Endometrium (tissue), 2 donors: Measurements from ENCODE around the gene HIPK2.

Experiments used
- FAIRE-seq: peaks from 2 replicates; lab custom pipeline; 2012; peaks lifted over from hg19 to GRCh38; lab: Jason Lieb, UNC
- donor health status: control.
- donor health status: control.

The HIPK2 gene

DNA sequence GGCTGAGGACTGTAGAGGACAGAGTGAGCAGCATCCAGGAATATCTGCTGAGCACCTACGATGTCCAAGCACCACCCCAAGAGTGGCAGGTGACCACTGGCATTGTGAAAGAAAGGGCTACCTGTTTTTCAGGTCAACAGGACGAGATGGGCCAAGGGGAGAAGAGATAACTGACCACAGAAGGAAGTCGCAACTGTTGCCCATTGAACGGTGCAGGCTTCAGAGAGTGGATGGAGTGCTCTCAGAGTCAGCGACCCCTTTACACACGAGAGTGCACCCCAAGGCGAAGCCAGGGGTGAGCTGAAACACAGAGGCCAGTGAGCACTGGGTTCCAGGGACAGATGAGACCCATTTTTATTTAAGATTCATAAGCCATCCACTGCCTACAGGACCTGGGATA is 42.3 kb downstream of the HIPK2 start:
- FAIRE-seq = no peak

DNA sequence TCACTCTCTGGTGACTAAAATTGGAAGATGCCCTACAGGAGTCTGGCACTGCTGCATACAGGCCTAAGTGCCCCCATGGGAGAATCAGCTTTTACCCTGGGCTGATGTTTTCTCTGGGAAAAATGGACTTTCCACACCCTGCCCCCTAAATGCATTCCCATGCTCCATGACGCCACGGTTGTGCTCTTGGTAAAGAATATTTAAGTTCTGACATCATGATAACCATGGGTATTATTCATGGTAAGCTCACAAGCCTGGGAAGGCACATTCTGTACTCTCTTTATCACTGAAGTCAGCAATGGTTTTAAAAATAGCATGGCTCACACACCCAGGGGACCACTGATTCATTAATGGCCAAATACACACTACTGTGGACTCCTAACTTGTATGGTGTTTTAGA is 43.4 kb downstream of the HIPK2 start:
- FAIRE-seq = no peak

DNA sequence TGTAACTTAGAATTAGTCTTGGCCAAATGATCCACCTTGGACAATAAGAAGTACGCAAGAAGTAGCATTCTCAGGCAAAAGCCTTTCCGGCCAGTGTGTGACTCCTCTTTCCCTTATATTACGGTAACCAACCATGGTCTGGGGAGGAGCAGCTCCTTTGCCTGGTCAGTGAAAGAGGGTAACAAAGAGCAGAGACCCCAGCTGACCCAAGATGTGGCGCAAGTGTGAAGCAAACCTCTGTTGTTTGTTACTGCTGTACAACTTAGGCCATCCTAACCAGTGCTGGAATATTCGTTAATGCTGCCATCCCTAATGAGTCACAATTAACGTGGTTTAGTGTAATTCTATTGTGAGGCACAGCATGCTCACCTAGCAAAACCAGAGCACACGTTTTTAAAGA is 44.0 kb downstream of the HIPK2 start:
- FAIRE-seq = no peak

DNA sequence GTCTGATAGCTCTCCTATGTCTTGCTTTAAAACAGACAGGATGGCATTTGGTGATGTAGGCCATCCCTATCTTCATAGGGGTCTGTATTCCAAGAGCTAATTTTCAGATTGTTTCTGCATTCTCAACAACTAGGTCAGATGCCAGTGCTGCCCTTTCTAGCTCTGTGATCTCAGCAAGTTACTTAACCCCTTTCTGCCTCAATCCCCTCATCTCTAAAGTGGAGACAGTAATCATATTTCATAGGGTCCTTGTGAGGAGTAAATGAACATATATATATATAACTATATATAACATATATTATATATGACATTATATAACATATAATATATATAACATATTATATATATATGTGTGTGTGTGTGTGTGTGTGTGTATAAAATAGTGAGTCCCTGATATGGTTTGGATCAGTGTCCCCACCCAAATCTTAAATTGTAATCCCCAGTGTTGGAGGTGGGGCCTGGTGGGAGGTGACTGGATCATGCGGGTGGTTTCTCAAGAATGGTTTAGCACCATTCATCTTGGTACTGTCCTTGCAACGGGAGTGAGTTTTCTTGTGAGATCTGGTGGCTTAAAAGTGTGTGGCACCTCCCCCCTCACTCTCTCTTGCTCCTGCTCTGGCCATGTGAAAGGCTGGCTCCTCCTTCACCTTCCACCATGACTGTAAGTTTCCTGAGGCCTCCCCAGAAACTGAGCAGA is 45.2 kb downstream of the HIPK2 start:
- no peak for FAIRE-seq

DNA sequence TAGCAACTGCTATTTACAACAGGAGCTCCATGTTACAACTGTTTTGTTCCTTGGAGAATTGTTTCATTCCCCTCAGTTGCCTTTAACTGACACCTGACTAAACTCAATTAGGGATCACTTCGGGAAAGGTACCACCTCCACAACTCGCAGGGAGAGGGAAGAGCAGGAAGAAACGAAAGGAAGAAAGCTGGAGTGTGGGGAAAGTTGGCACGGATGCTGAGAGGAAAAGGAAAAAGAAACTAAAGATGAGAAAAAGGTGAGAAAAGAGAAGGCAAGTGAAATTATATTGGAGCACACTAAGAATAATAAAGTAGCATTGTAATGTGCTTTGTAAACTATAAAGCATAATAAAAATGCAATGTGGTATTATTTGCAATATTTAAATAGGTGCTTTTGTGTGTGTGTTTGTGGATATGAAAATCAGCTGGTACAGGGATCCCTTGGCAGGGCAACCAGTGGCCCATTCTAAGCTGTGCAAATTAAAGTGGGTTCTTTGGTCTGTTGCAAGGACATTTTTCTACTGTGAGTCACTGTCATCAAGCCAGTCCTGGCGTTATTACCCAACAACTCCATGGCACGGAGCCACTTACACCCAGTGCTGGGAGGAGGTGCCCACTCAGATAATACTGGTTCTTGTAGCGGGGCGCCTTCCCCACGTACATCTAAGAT is 45.9 kb downstream of the HIPK2 start:
- FAIRE-seq = no peak

DNA sequence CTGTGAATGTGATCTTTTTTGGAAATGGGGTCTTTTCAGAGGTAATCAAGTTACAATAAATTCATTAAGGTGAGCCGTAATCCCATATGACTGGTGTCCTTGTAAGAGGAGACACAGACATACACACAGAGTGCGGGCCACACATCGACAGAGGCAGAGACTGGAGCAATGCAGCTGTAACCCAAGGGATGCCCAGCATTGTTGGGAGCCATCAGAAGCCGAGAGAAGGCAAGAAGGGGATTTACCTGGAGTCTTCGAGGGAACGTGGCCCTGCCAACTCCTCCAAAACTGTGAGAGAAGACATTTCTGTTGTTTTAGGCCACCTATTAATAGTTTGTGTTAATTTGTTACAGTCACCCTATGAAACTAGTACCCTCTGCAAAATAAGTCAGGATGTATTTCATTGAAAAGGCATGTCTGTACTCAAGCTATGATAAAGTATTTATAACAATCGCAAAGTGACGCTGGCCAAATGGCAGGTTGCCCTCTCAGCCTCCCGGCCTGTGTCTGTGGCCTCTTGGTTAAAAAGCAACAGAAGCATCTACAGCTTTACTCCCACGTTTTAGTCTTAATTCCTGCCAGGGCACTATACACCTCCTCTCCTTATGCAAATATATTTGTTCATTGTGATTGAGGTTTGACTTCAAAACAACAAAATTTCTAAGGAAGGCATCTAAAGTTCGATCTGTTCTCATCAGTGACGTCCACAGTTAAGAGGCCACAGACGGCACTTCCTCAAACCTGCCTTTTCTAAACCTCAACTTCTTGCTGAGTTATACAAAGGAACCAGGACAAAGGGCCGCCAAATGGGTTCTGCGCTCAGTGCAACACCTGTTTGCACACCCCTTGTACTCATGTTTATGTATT is 46.8 kb downstream of the HIPK2 start:
- FAIRE-seq = no peak

DNA sequence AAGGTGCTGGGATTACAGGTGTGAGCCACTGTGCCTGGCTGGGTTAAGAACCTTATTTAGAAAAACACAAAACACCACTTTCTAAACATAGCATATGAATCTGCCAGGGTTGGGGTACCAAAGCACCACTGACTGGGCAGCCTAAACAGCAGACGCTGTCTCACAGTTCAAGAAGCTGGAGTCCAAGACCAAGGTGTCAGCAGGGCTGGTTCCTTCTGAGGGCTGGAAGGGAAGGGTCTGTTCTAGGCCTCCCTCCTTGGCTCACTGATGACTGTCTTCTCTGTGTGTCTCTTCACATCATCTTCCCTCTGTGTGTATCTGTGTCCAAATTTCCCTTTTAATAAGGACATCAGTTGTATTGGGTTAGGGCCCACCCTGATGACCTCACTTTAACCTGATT is 49.6 kb downstream of the HIPK2 start:
- FAIRE-seq = no peak

DNA sequence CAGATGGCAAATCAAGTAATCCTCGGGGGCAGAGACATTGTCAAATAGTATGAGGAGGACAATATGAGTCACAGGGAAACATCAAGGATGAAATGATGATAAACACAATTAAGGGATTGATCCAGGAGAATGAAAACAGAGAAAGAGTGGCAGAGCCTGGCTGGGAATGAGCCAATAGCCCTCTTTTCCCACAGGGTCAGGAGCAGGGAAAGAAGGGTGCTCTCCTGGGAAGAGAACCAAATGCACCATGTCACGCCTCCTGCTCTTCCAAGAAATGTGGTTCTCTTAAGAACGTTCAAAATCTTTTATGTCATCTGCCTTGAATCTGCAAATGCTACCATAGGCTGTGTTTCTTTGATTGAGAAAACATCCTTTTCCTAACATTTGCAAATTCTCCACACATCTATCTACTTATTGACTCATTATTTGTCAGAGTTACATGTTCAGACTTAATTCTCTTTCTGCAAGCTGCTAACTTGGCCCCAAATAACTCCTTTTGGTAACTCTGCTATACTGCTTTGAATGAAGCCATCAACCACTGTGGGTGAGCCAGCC is 50.6 kb downstream of the HIPK2 start:
- no peak for FAIRE-seq

DNA sequence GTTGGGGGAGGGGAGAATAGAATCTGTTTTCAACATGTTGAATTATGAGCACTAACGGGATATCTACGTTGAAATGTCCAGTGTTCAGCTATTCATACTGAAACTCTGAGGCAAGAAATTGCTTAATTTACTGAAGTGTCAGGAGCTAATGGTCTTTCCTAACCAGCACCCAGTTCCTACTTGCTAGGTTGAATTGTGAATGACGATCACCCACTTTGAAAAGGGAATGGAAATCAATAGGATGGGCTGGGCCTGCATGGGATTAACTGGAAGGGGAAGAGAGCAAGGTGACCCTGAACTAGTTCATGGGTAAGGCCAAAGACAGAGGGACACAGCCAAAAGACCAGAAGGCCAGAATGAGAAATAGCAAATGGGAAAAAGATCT is 51.3 kb downstream of the HIPK2 start:
- FAIRE-seq = no peak

DNA sequence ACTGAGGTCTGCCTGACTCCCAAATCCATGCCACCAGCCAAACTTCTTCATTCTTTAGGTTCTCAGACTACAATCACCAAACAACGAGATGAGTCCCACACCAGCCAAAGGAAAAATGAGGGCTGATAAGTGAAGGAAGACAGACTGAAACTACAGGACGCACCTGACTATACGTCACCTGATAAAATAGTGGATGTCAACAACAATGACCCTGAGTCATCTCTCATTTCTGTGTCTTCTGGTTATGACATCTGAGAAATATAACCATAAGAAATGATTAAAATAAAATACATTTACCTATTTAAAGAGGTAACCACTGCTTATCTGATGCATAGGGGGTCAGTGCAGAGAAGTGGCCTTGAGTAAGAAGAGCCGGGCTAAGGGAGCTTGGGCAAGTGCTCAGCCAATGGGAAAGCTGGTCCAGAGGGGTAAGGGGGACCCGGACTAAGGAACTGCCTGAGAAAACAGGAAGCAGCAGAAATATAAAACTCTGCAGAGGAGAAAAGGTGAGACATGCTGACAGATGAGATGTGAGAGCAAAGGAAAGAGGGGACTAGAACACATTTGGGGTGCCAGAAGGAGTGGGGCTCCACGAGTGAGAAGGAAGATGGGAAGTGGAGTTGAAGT is 51.8 kb downstream of the HIPK2 start:
- FAIRE-seq = no peak

DNA sequence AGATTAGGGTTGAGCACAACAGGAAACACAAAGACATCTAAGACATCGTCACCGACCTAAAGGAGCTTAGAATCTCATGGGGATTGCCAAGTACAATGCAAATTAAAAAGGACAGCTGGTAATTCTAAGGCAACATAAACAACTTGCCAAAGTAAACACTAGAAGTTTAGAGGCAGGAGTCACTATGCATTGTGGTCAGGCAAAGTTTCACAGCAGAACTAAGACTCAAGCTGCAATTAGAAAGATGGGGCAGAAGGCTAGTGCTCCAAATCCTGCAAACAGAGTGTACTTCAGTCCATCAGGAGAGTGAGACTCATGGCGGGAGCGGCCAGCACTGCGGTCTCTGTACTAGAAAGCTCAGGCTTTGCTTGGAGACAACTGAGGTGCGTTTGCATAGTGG is 52.7 kb downstream of the HIPK2 start:
- no peak for FAIRE-seq

DNA sequence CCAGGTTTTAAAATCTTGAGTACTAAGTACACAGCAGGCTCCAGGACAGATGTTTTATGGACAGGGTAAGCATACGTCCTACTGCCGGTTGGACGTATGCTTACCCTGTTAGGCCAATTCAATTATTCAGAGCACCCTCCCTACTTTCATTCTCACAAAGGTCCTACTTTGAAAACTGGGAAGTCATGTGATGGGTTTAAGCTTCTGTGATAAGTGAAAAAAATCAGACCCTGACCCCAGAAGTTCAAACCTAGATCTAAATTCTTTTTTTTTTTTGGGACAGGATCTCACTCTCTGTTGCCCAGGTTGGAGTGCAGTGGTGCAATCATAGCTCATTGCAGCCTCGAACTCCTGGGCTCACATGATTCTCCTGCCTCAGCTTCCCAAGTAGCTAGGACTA is 55.2 kb downstream of the HIPK2 start:
- no peak for FAIRE-seq

DNA sequence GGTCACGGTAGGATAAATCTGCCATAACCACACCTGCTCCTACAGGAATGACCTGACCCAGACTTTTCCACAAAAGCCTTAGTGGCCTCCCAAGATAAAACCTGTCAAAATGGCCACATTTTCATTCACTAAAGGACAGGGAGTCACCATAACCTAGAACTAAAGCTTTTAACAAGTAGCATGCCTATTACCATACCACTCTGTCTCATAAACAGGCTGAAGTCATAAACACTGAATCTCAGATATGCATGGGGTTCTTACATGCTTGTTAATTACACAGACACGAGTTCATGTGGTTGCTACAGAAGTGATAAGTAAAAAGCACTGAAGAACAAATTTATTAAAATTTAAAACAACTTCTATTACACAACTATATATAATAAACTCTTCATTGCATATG is 56.0 kb downstream of the HIPK2 start:
- FAIRE-seq = no peak

DNA sequence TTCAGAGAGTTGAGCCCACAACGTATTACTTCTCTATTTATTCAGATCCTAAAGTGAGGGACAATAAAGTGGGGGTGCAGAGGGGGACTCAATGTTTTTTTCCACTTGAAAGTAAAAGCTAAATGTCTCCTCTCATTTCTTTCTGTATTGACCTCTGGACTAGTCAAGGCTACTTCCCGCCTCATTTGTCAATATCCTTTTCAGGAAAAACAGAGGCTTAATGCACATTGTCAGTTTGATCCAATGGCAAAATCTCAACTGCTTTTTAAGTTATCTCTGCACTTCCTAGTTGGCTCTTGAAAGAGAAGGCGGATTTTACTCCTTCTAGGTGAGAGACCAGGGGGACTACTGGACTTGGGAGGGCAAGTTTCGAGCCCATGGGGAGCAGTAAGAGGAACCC is 56.4 kb downstream of the HIPK2 start:
- no peak for FAIRE-seq

DNA sequence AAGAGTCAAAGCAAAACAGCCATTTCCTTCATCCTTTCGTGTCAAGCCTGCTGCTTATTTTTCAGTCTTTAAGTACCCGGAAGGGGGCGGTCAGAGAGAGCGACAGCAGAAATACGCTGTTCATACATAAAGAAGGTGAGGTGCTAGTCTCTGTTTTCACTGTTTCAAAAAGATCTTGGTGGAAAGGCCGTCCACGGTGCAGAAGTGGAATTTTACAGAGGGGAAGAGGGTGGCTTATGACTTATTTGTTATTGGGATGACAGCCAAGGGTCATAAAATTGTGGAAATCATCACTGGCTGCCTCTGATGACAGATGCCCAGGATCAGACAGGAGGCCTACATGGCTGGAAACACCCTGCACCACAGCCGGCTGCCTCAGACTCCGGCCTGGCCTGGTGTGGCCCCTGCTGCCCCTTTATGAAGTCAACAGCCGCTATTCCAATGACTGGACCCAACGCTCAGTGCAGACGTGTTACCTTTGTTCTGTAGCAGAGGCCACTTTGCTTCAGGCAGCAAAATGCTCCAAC is 57.0 kb downstream of the HIPK2 start:
- no peak for FAIRE-seq

DNA sequence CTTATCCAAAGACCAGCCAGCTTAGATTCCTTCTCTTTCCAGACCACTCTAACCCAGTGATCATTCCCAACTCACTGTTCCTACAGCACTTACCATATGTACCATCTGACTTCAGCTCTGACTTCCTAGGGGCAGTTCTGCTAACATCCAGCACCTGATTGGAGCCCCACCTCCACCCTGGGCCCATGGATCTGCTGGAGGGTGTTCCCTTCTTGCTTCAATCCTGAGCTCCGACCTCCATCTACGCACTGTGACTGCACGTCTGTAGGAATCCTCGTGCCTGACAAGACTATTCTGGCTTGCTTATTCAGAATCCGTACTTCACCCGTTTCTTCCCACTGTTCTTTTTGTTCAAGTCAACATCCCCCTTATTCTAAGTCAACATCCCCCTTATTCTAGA is 57.6 kb downstream of the HIPK2 start:
- no peak for FAIRE-seq

DNA sequence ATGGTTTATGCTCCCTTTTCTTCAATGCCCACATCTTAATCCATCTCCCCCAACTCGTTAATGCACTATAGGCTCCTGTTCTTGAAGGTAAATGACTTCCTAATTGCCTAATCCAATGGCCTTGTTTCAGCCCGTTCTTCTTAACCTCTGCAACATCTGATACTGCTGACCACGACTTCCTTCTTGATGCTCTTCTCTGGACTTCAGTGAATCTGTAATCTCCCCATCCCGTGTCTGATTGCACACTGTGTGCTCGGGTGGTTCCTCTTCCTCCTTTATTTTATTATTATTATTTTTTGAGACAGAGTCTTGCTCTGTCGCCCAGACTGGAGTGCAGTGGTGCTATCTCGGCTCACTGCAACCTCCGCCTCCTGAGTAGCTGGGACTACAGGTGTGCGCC is 58.9 kb downstream of the HIPK2 start:
- FAIRE-seq = no peak

DNA sequence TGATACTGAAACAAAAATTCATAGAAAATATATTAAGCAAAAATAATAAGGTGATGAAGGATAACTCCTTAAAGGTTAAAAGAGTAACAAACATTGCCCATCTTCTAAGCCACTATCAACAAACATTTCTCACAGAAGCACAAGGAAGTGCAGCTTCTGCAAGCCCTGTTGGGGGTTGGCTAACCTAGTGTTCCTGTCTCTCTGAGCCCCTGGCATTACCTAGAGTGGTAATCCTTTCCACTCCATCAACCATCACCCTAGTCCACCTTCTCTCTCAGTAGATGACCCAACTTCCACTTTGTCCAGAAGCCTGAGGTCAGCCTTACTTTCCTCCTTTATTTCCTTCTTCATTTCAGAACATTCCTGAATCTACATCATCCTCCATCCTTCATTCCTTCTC is 59.7 kb downstream of the HIPK2 start:
- FAIRE-seq = no peak

DNA sequence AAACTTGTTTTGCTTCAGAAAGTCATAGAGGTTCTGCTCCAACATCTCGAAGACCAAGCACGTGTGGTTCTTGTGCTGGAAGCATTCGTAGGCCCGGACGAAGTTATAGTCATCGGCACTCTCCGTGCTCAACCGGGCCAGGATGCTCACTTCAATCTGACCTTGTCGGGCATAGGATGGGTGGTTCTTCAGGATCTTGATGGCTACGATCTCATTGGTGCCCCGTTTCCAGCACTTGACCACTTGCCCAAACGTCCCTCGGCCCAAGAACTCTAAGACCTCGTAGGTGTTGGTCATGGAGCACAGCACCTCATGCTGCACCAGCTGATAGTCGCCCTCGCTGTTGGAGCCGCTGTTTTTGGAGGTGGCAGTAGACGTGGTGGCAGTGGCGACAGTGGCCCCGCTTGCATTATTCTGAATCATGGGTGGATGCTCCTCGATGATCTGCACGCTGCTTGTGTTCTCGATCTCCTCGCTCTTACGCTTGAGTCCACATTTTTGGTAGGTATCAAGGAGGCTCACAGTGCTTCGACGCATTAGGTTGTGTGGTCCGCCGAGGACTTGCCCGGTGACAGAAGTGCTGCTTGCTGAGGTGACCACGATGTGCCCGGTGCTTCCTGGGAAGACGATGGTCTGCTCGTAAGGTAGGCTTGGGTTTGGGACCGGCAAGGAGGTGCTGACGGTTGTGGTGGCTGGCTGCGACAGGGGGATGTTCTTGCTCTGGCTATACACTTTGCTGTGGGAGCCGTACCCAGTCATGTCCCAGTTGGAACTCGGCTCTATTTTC is 61.4 kb downstream of the HIPK2 start:
- no peak for FAIRE-seq

DNA sequence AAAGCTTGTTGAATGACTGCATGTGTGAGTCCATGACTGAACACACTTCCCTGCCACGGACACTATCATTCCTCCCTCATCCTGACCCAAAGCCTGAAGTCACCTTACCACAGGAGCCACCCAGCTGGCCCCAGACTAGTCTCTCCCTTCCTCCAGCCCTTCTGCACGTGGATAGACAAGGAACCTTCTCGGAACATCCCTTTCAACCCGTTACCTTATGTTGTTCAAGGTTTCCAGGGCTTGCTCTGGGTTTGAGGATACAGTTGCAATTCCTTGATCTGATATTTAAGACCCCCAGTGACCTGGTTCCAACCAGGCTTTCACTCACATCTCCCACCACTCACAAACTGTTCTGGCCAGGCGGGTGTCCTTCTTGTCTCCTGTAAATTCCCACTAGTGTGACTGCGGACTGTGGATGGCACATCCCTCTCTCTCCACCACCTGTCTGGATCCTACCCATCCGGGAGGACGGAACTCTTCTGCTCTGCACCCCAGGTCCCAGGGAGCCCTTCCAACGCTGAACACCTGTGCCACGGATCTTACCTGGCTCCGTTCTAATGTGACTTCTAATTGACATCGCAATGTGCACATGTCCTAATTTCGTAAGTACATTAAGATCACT is 62.5 kb downstream of the HIPK2 start:
- FAIRE-seq = no peak
